GM23338 (cell line): ENCODE measurements around the gene GPX6. TPM values are rescaled to one million over a fixed set of nuclear protein-coding genes. Genes with fewer than 3 reads are reported as not detected.

ENCODE experiments used
- ATAC-seq: fragments of 200-7000 bp; cut with Tn5 transposase; 3 replicates; pipeline ENCODE4 v1.9.1; 2020
- DNase-seq: peaks from one replicate; pipeline ENCODE4 v3.0.0-alpha.2; 2015; ENCODE audit warnings: low spot score
- H2AFZ ChIP-seq: fragments of 200-600 bp; sonication (generic); 2 replicates; pipeline ENCODE4 v1.8.0; 2016; ENCODE audit warnings: antibody characterized with exemption, mild to moderate bottlenecking, moderate library complexity
- H3F3A ChIP-seq: fragments of 200-600 bp; sonication (generic); replicated peaks from 2 replicates; pipeline ENCODE4 v1.8.0; 2017; ENCODE audit warnings: antibody characterized with exemption, mixed run types, low read depth
- H3K27ac ChIP-seq: fragments of 200-600 bp; sonication (generic); 2 replicates; pipeline ENCODE4 v1.6.1; 2016; ENCODE audit warnings: low read depth
- H3K27me3 ChIP-seq: fragments of 200-600 bp; sonication (generic); 2 replicates; pipeline ENCODE4 v1.8.0; 2016; ENCODE audit warnings: mild to moderate bottlenecking, mixed run types, moderate library complexity; ENCODE audit not compliant: insufficient read depth
- H3K36me3 ChIP-seq: fragments of 200-600 bp; sonication (generic); 2 replicates; pipeline ENCODE4 v1.8.0; 2016; ENCODE audit warnings: mild to moderate bottlenecking; ENCODE audit not compliant: insufficient read depth
- H3K4me1 ChIP-seq: fragments of 200-600 bp; sonication (generic); 2 replicates; pipeline ENCODE4 v1.8.0; 2016; ENCODE audit warnings: mild to moderate bottlenecking, moderate library complexity; ENCODE audit not compliant: insufficient read depth
- H3K4me2 ChIP-seq: fragments of 200-600 bp; sonication (generic); 2 replicates; pipeline ENCODE4 v1.7.1; 2017; ENCODE audit warnings: mixed run types
- H3K4me3 ChIP-seq: fragments of 200-600 bp; sonication (generic); 2 replicates; pipeline ENCODE4 v1.6.1; 2016; ENCODE audit warnings: mixed run types
- H3K79me2 ChIP-seq: fragments of 200-600 bp; sonication (generic); replicated peaks from 2 replicates; pipeline ENCODE4 v1.8.0; 2017; ENCODE audit warnings: mild to moderate bottlenecking; ENCODE audit not compliant: insufficient read depth
- H3K9me2 ChIP-seq: fragments of 200-600 bp; sonication (generic); 2 replicates; pipeline ENCODE4 v1.8.0; 2017; ENCODE audit not compliant: insufficient read depth
- H4K20me1 ChIP-seq: fragments of 200-600 bp; sonication (generic); replicated peaks from 2 replicates; pipeline ENCODE4 v1.8.0; 2017; ENCODE audit warnings: mild to moderate bottlenecking; ENCODE audit not compliant: insufficient read depth
- H3K27ac Mint-ChIP-seq: 2 replicates; pipeline ENCODE4 v1.8.0; 2020; ENCODE audit warnings: inconsistent platforms, mild to moderate bottlenecking, moderate library complexity, mixed read lengths
- H3K27me3 Mint-ChIP-seq: 3 replicates; pipeline ENCODE4 v1.8.0; 2022; ENCODE audit warnings: low read depth, mild to moderate bottlenecking, moderate library complexity, mixed read lengths, inconsistent platforms; ENCODE audit not compliant: insufficient read depth, poor library complexity
- H3K36me3 Mint-ChIP-seq: 3 replicates; pipeline ENCODE4 v1.8.0; 2021; ENCODE audit warnings: low read depth, mild to moderate bottlenecking, inconsistent platforms, moderate library complexity, mixed read lengths
- H3K4me1 Mint-ChIP-seq: 3 replicates; pipeline ENCODE4 v1.8.0; 2020; ENCODE audit warnings: mild to moderate bottlenecking, inconsistent platforms, mixed read lengths
- H3K4me3 Mint-ChIP-seq: 3 replicates; pipeline ENCODE4 v1.8.0; 2021; ENCODE audit warnings: moderate library complexity, mild to moderate bottlenecking, inconsistent platforms, mixed read lengths
- H3K9me3 Mint-ChIP-seq: 3 replicates; pipeline ENCODE4 v1.8.0; 2020; ENCODE audit warnings: moderate library complexity, mild to moderate bottlenecking, inconsistent platforms, mixed read lengths
- CREB1 ChIP-seq: fragments of 250-450 bp; sonication (Bioruptor Pico); IDR thresholded peaks from 2 replicates; pipeline ENCODE4 v1.5.0; 2020; ENCODE audit warnings: low read depth, mild to moderate bottlenecking, moderate library complexity
- CTCF ChIP-seq, 2 experiments: fragments of 200-600 bp in 1 of 2; sonication (generic) in 1 of 2; conservative IDR thresholded peaks; 2 replicates each; pipeline versions ENCODE4 v1.5.1 to v1.6.1; 2016 to 2017; ENCODE audit warnings: antibody characterized with exemption in 2 of 2, low read depth in 2 of 2, mild to moderate bottlenecking in 2 of 2, moderate library complexity in 1 of 2
- JUNB ChIP-seq: IDR thresholded peaks from one replicate; pipeline ENCODE4 v1.6.1; 2016; ENCODE audit warnings: antibody characterized with exemption; ENCODE audit not compliant: unreplicated experiment
- STAT1 ChIP-seq: IDR thresholded peaks from one replicate; pipeline ENCODE4 v1.6.1; 2016; ENCODE audit warnings: antibody characterized with exemption; ENCODE audit not compliant: unreplicated experiment
- ZNF331 ChIP-seq: fragments of 250-450 bp; sonication (Bioruptor Pico); IDR thresholded peaks from 2 replicates; pipeline ENCODE4 v1.5.0; 2020; ENCODE audit warnings: low read depth, mild to moderate bottlenecking, moderate library complexity
- ZNF462 ChIP-seq: fragments of 250-450 bp; sonication (Bioruptor Pico); IDR thresholded peaks from 2 replicates; pipeline ENCODE4 v1.5.0; 2020; ENCODE audit warnings: mild to moderate bottlenecking, moderate library complexity
- polyA plus RNA-seq: library from polyadenylated mRNA; unstranded; fragments of >200 nt; fragmentation: Nextera tagmentation; extraction: Ambion mirVana; gene quantifications from 2 replicates; pipeline ENCODE4 v1.2.1, GENCODE V29; 2016
- total RNA-seq: library from RNA; depleted of rRNA; stranded (reverse); fragments of >200 nt; shearing (Covaris generic); gene quantifications from 2 replicates; pipeline ENCODE4 v1.2.3, GENCODE V29; 2014
- TF ChIP-seq, protein P1 (sequence below): IDR thresholded peaks from 2 replicates; pipeline ENCODE4 v1.6.1; 2016; ENCODE audit warnings: antibody characterized with exemption
- TF ChIP-seq, protein P2 (sequence below): IDR thresholded peaks from one replicate; pipeline ENCODE4 v1.6.1; 2018; ENCODE audit warnings: antibody characterized with exemption; ENCODE audit not compliant: unreplicated experiment

The GPX6 gene
- total and polyA plus RNA-seq, 2 experiments from 2014 or later, result not detected

DNA sequence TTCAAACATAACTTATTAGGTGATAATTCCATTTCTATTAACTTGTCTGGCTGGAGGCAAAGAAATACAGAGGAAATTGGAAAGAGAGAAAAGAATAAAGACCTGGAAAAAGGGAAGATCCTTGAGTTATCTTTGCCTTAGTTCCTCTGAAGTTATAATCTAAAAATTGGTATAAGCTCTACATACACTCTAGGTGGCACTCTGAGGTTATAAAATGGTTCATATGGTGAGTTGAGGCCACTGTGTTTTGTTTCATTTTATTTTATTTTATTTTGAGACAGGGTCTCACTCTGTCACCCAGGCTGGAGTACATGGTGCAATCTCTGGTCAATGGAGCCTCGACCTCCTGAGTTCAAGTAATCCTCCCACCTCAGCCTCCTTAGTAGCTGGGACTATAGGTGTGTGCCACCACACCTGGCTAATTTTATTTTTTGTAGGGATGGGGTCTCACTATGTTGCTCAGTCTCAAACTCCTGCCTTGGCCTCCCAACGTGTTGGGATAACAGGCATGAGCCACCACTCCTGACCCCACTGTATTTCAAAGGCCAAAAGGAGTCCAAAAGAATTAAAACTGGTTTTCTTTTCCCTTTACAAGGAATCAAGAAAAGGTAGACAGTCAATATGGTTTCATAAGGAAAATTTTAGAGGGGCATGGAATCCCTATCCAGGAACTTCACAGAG is 19.4 kb downstream of the GPX6 start:
- TF ChIP-seq, protein P1, sequence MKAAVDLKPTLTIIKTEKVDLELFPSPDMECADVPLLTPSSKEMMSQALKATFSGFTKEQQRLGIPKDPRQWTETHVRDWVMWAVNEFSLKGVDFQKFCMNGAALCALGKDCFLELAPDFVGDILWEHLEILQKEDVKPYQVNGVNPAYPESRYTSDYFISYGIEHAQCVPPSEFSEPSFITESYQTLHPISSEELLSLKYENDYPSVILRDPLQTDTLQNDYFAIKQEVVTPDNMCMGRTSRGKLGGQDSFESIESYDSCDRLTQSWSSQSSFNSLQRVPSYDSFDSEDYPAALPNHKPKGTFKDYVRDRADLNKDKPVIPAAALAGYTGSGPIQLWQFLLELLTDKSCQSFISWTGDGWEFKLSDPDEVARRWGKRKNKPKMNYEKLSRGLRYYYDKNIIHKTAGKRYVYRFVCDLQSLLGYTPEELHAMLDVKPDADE, result no peak
- TF ChIP-seq CTCF (conservative IDR thresholded peaks at IDR 0.05; ENCODE audit: low read depth in 2 of 2), result peak; percentile 51 to 52
- TF ChIP-seq, protein P2, sequence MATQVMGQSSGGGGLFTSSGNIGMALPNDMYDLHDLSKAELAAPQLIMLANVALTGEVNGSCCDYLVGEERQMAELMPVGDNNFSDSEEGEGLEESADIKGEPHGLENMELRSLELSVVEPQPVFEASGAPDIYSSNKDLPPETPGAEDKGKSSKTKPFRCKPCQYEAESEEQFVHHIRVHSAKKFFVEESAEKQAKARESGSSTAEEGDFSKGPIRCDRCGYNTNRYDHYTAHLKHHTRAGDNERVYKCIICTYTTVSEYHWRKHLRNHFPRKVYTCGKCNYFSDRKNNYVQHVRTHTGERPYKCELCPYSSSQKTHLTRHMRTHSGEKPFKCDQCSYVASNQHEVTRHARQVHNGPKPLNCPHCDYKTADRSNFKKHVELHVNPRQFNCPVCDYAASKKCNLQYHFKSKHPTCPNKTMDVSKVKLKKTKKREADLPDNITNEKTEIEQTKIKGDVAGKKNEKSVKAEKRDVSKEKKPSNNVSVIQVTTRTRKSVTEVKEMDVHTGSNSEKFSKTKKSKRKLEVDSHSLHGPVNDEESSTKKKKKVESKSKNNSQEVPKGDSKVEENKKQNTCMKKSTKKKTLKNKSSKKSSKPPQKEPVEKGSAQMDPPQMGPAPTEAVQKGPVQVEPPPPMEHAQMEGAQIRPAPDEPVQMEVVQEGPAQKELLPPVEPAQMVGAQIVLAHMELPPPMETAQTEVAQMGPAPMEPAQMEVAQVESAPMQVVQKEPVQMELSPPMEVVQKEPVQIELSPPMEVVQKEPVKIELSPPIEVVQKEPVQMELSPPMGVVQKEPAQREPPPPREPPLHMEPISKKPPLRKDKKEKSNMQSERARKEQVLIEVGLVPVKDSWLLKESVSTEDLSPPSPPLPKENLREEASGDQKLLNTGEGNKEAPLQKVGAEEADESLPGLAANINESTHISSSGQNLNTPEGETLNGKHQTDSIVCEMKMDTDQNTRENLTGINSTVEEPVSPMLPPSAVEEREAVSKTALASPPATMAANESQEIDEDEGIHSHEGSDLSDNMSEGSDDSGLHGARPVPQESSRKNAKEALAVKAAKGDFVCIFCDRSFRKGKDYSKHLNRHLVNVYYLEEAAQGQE, result no peak
- TF ChIP-seq CREB1 (CRISPR knock-in tag), result no peak
- Histone ChIP-seq H3K36me3 (no peaks in the 10 kb centered on the region), H3K4me3 (no peak overlapping the region), H3K27me3 (peaks cover 4% of the 10 kb centered on the region; the same call in 1 of the 2 replicates), H3F3A (no peaks in the 10 kb centered on the region), H3K4me1 (no peaks in the 10 kb centered on the region), H3K9me2 (peaks cover 16% of the 10 kb centered on the region; the same call in 1 of the 2 replicates), H4K20me1 (no peaks in the 10 kb centered on the region), H3K27ac (no peak overlapping the region), H3K4me2 (no peak overlapping the region), H2AFZ (no peak overlapping the region), H3K79me2 (no peaks in the 10 kb centered on the region)
- H3K27ac Mint-ChIP-seq, result no peak overlapping the region
- ATAC-seq (no peak), DNase-seq (no peak)
- peaks cover 8% of the 10 kb centered on the region for H3K4me1 Mint-ChIP-seq
- peaks cover 6% of the 10 kb centered on the region; the same call in 1 of the 3 replicates for H3K9me3 Mint-ChIP-seq
- no peaks in the 10 kb centered on the region for H3K36me3 Mint-ChIP-seq
- no peak overlapping the region for H3K4me3 Mint-ChIP-seq
- H3K27me3 Mint-ChIP-seq, result peaks cover 6% of the 10 kb centered on the region

- no peak for ATAC-seq
- no peak for DNase-seq
- no peak overlapping the region for H3K27ac Mint-ChIP-seq
- peaks cover 13% of the 10 kb centered on the region for H3K4me1 Mint-ChIP-seq
- Histone ChIP-seq H3F3A (no peaks in the 10 kb centered on the region), H3K4me1 (peaks cover 6% of the 10 kb centered on the region), H3K4me2 (peak overlapping the region; percentile 84), H3K4me3 (peak overlapping the region; percentile 69), H3K27ac (no peak overlapping the region), H3K9me2 (no peaks in the 10 kb centered on the region), H3K36me3 (no peaks in the 10 kb centered on the region), H2AFZ (no peak overlapping the region), H4K20me1 (no peaks in the 10 kb centered on the region), H3K27me3 (peaks cover 17% of the 10 kb centered on the region), H3K79me2 (no peaks in the 10 kb centered on the region)
- peak overlapping the region; percentile 79 for H3K4me3 Mint-ChIP-seq
- H3K27me3 Mint-ChIP-seq, result peaks cover 27% of the 10 kb centered on the region
- H3K36me3 Mint-ChIP-seq, result peaks cover 2% of the 10 kb centered on the region; the same call in 2 of the 3 replicates
- peaks cover 2% of the 10 kb centered on the region; the same call in 2 of the 3 replicates for H3K9me3 Mint-ChIP-seq
- TF ChIP-seq JUNB (no peak), ZNF331 (CRISPR knock-in tag) (no peak), ZNF462 (CRISPR knock-in tag) (no peak), STAT1 (no peak)
These were observed 23.6 kb downstream of the GPX6 start for GRCh38 chr6:28491984-28492317.
